HCT116 (cell line): ENCODE measurements around the gene CPNE5. TPM values are rescaled to one million over a fixed set of nuclear protein-coding genes. Genes with fewer than 3 reads are reported as not detected.
A peak's percentile ranks its signal among the peaks of the same experiment; 100 is the strongest.

ENCODE experiments used
- ATAC-seq: fragments of 200-7000 bp; cut with Tn5 transposase; 2 replicates; pipeline ENCODE4 v1.9.1; 2020; ENCODE audit warnings: mild to moderate bottlenecking, moderate library complexity
- BruUV-seq: library from RNA; stranded (reverse); fragments of 400-500 nt; replicated peaks from 2 replicates; lab custom pipeline; 2021; lab: Mats Ljungman, UMichigan
- CTCF ChIA-PET: fragments of 300-600 bp; sonication (Branson Sonifier 250); formaldehyde crosslinking; loops from one replicate; lab custom pipeline; 2021; ENCODE audit warnings: antibody characterized with exemption; lab: Charles Lee
- POLR2A ChIA-PET: fragments of 300-600, 350-600 bp; sonication (Branson Sonifier 250); formaldehyde crosslinking; loops from one replicate; lab custom pipeline; 2021; ENCODE audit warnings: antibody characterized with exemption; lab: Charles Lee
- RAD21 ChIA-PET, 2 experiments: fragments of 300-600 bp; sonication (Branson Sonifier 250); formaldehyde crosslinking; loops; one replicate each; lab custom pipeline; 2023; ENCODE audit warnings: low total read pairs in 2 of 2; ENCODE audit not compliant: uncharacterized antibody in 2 of 2, unreplicated experiment in 2 of 2, low non-redundant PET in 1 of 2; lab: Charles Lee
- DNase-seq: peaks from one replicate; pipeline ENCODE4 v3.0.0-alpha.2; 2010; ENCODE audit warnings: low read depth, low spot score
- H2AFZ ChIP-seq: fragments of 200-600 bp; shearing (Covaris generic), sonication (generic); 2 replicates; pipeline ENCODE4 v1.6.1; 2017; ENCODE audit warnings: low read depth, mixed run types, mixed read lengths, antibody characterized with exemption, low read length; ENCODE audit not compliant: poor library complexity, severe bottlenecking
- H3K27ac ChIP-seq: 2 replicates; pipeline ENCODE4 v1.5.1; 2012; ENCODE audit warnings: low read depth, low read length
- H3K27me3 ChIP-seq: fragments of 200-600 bp; sonication (generic); 2 replicates; pipeline ENCODE4 v1.6.1; 2016; ENCODE audit warnings: mixed run types, low read length, mixed read lengths; ENCODE audit not compliant: insufficient read depth
- H3K36me3 ChIP-seq, 2 experiments: fragments of 200-500 bp in 1 of 2; fragments of 200-600 bp in 1 of 2; sonication (Bioruptor generic) in 1 of 2; sonication (generic) in 1 of 2; 2 replicates each; pipeline versions ENCODE4 v1.5.1 to v1.6.1; 2014 to 2016; ENCODE audit warnings: low read length in 2 of 2, inconsistent platforms in 1 of 2, mixed read lengths in 1 of 2, mixed run types in 1 of 2; ENCODE audit not compliant: insufficient read depth in 2 of 2, control insufficient read depth in 1 of 2
- H3K4me1 ChIP-seq, 2 experiments: fragments of 200-600 bp in 1 of 2; sonication (generic) in 1 of 2; 2 replicates each; pipeline versions ENCODE4 v1.5.1 to v1.6.1; 2012 to 2017; ENCODE audit warnings: low read length in 2 of 2, inconsistent platforms in 1 of 2, mild to moderate bottlenecking in 1 of 2, mixed read lengths in 1 of 2, mixed run types in 1 of 2, moderate library complexity in 1 of 2; ENCODE audit not compliant: insufficient read depth in 2 of 2, control insufficient read depth in 1 of 2
- H3K4me2 ChIP-seq: fragments of 200-600 bp; sonication (generic); 2 replicates; pipeline ENCODE4 v1.6.1; 2017; ENCODE audit warnings: mixed run types, low read length, mixed read lengths
- H3K4me3 ChIP-seq, 2 experiments: fragments of 200-600 bp in 1 of 2; sonication (generic) in 1 of 2; replicated peaks in 1 of 2; 2 replicates each; pipeline ENCODE4 v1.5.1; 2011 to 2016; ENCODE audit warnings: low read length in 2 of 2, control low read depth in 1 of 2, low read depth in 1 of 2, mild to moderate bottlenecking in 1 of 2, mixed read lengths in 1 of 2, mixed run types in 1 of 2
- H3K79me2 ChIP-seq: fragments of 200-600 bp; sonication (generic); 2 replicates; pipeline ENCODE4 v1.6.1; 2017; ENCODE audit warnings: mild to moderate bottlenecking, mixed run types, low read length, moderate library complexity, mixed read lengths; ENCODE audit not compliant: insufficient read depth
- H3K9ac ChIP-seq: fragments of 200-600 bp; sonication (generic); 2 replicates; pipeline ENCODE4 v1.6.1; 2016; ENCODE audit warnings: low read length, mixed read lengths
- H3K9me2 ChIP-seq: fragments of 200-600 bp; sonication (generic), shearing (Covaris generic); 2 replicates; pipeline ENCODE4 v1.6.1; 2017; ENCODE audit warnings: mixed run types, mild to moderate bottlenecking, moderate library complexity; ENCODE audit not compliant: insufficient read depth
- H3K9me3 ChIP-seq, 2 experiments: fragments of 200-500 bp in 1 of 2; fragments of 200-600 bp in 1 of 2; sonication (Bioruptor generic) in 1 of 2; sonication (generic) in 1 of 2; 2 replicates each; pipeline ENCODE4 v1.6.1; 2014 to 2017; ENCODE audit warnings: low read length in 2 of 2, mixed read lengths in 2 of 2, inconsistent platforms in 1 of 2, low read depth in 1 of 2, mild to moderate bottlenecking in 1 of 2, mixed run types in 1 of 2, moderate library complexity in 1 of 2; ENCODE audit not compliant: control insufficient read depth in 1 of 2, insufficient read depth in 1 of 2
- H4K20me1 ChIP-seq: fragments of 200-600 bp; sonication (generic), shearing (Covaris generic); 2 replicates; pipeline ENCODE4 v1.6.1; 2017; ENCODE audit warnings: mixed run types, mild to moderate bottlenecking, moderate library complexity; ENCODE audit not compliant: insufficient read depth
- CBX3 ChIP-seq: IDR thresholded peaks from 2 replicates; pipeline ENCODE4 v1.6.1; 2012; ENCODE audit warnings: low read depth
- CEBPB ChIP-seq: IDR thresholded peaks from 2 replicates; pipeline ENCODE4 v1.6.1; 2012; ENCODE audit warnings: low read depth
- CTCF ChIP-seq, 3 experiments: fragments of 200-600 bp in 1 of 3; sonication (generic) in 1 of 3; IDR thresholded peaks in 2 of 3; conservative IDR thresholded peaks in 1 of 3; 2 replicates each; pipeline ENCODE4 v1.5.1; 2012 to 2017; ENCODE audit warnings: low read depth in 2 of 3, low read length in 2 of 3, antibody characterized with exemption in 1 of 3, borderline replicate concordance in 1 of 3, control low read depth in 1 of 3, mild to moderate bottlenecking in 1 of 3, mixed read lengths in 1 of 3, mixed run types in 1 of 3, moderate library complexity in 1 of 3; ENCODE audit not compliant: insufficient read depth in 1 of 3
- EGR1 ChIP-seq: IDR thresholded peaks from 2 replicates; pipeline ENCODE4 v1.6.1; 2012; ENCODE audit warnings: low read depth
- ELF1 ChIP-seq: IDR thresholded peaks from 2 replicates; pipeline ENCODE4 v1.6.1; 2012; ENCODE audit warnings: low read depth, borderline replicate concordance
- EZH2phosphoT487 ChIP-seq: fragments of 200-600 bp; IDR thresholded peaks from 2 replicates; pipeline ENCODE4 v1.6.1; 2018; ENCODE audit warnings: antibody characterized with exemption, borderline replicate concordance
- FOSL1 ChIP-seq: IDR thresholded peaks from 2 replicates; pipeline ENCODE4 v1.6.1; 2012; ENCODE audit warnings: low read depth
- JUND ChIP-seq: IDR thresholded peaks from 2 replicates; pipeline ENCODE4 v1.6.1; 2012
- SIN3A ChIP-seq: IDR thresholded peaks from 2 replicates; pipeline ENCODE4 v1.6.1; 2012; ENCODE audit warnings: low read depth
- YY1 ChIP-seq: IDR thresholded peaks from 2 replicates; pipeline ENCODE4 v1.6.1; 2011; ENCODE audit warnings: low read length, low read depth, moderate library complexity, mild to moderate bottlenecking; ENCODE audit not compliant: insufficient replicate concordance; ENCODE audit errors: extremely low read depth
- ZFX ChIP-seq: fragments of 450-650 bp; IDR thresholded peaks from 2 replicates; pipeline ENCODE4 v1.6.1; 2017
- ZNF274 ChIP-seq: fragments of 200-500 bp; sonication (Bioruptor generic); IDR thresholded peaks from 2 replicates; pipeline ENCODE4 v1.6.1; 2014; ENCODE audit warnings: mild to moderate bottlenecking, low read depth, low read length, inconsistent platforms
- intact Hi-C: fragments of 100-400 bp; cut with micrococcal nuclease; formaldehyde crosslinking; loops from 2 replicates; pipeline ENCODE4 v1.10.0; 2022
- total RNA-seq: library from RNA; stranded (reverse); gene quantifications from one replicate; pipeline ENCODE4 v1.2.1, GENCODE V29; 2021; ENCODE audit not compliant: unreplicated experiment
- TF ChIP-seq, protein P1 (sequence below): IDR thresholded peaks from 2 replicates; pipeline ENCODE4 v1.6.1; 2012
- TF ChIP-seq, protein P2 (sequence below): IDR thresholded peaks from 2 replicates; pipeline ENCODE4 v1.6.1; 2011; ENCODE audit warnings: mild to moderate bottlenecking, low read length, moderate library complexity; ENCODE audit not compliant: insufficient replicate concordance; ENCODE audit errors: extremely low read depth
- TF ChIP-seq, protein P3 (sequence below): IDR thresholded peaks from 2 replicates; pipeline ENCODE4 v1.6.1; 2012

CPNE5 gene
- total RNA-seq, 1 experiment from 2014 or later, result not detected

GRCh38 chr6:36860126-36860525, 20.9 kb upstream of the CPNE5 start:
- TF ChIP-seq, protein P1, sequence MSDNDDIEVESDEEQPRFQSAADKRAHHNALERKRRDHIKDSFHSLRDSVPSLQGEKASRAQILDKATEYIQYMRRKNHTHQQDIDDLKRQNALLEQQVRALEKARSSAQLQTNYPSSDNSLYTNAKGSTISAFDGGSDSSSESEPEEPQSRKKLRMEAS, result no peak
- TF ChIP-seq ELF1 (no peak), ZNF274 (no peak), EZH2phosphoT487 (no peak)
- TF ChIP-seq, protein P2, sequence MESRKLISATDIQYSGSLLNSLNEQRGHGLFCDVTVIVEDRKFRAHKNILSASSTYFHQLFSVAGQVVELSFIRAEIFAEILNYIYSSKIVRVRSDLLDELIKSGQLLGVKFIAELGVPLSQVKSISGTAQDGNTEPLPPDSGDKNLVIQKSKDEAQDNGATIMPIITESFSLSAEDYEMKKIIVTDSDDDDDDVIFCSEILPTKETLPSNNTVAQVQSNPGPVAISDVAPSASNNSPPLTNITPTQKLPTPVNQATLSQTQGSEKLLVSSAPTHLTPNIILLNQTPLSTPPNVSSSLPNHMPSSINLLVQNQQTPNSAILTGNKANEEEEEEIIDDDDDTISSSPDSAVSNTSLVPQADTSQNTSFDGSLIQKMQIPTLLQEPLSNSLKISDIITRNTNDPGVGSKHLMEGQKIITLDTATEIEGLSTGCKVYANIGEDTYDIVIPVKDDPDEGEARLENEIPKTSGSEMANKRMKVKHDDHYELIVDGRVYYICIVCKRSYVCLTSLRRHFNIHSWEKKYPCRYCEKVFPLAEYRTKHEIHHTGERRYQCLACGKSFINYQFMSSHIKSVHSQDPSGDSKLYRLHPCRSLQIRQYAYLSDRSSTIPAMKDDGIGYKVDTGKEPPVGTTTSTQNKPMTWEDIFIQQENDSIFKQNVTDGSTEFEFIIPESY, result no peak
- ChIA-PET POLR2A (no interaction called here), RAD21 (no interaction called here)

DNA sequence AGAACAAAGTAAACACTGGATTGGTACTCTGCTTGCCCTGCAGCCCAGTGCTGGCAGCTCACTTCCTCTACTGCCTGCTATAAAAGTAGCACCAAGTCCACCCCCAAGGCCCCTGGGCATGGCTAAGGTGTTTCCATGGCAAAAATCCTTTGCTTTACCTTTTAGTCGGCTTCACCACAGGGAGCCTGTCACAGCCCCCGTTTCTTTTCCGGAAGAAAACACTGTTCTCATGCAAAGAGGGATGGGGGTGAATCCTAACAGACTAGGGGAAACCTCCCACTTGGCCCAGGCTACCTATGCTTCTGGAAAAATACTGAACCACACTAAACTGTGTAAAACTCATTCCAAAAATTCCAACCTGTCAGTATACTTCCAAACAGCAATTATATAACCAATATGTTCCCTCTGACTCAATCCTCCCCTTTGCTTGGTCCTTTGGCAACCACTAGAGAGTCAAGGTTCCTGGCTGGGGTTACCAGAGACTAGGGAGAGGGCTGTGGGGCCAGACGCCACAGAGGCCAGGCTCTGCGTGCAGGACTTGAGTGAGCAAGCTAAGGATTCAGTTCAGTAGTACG, 19.2 kb upstream of the CPNE5 start:
- no peak overlapping the region for H3K4me2 ChIP-seq
- CTCF ChIA-PET, result no interaction called here
- no TSS peak for BruUV-seq
- H2AFZ ChIP-seq, result no peak overlapping the region
- intact Hi-C loops, result no loop called here
- RAD21 ChIA-PET, result no interaction called here
- no peak overlapping the region for H3K9ac ChIP-seq
- peaks cover 0 to 3% of the 10 kb centered on the region in 2 experiments; a peak in 1 of 4 replicates for H3K4me1 ChIP-seq
- H4K20me1 ChIP-seq, result no peaks in the 10 kb centered on the region
- no peaks in the 10 kb centered on the region for H3K27me3 ChIP-seq
- POLR2A ChIA-PET, result no interaction called here
- DNase-seq, result no peak
- H3K9me3 ChIP-seq, result no peaks in the 10 kb centered on the region
- no peak for ATAC-seq
- H3K79me2 ChIP-seq, result peaks cover 50% of the 10 kb centered on the region
- peaks cover 5 to 25% of the 10 kb centered on the region in 2 experiments; a peak in 3 of 4 replicates for H3K36me3 ChIP-seq
- peak overlapping the region; percentile 11; the same call in 1 of the 2 replicates for H3K27ac ChIP-seq
- H3K4me3 ChIP-seq, result no peak overlapping the region
- no peaks in the 10 kb centered on the region for H3K9me2 ChIP-seq
- TF ChIP-seq SIN3A (no peak), EGR1 (no peak), ZFX (no peak), EZH2phosphoT487 (no peak), CBX3 (no peak), ZNF274 (no peak), JUND (no peak), ELF1 (no peak), CTCF (IDR thresholded peaks at IDR 0.05 in 2 of 3, conservative IDR thresholded peaks at IDR 0.05 in 1 of 3; ENCODE audit: borderline replicate concordance in 1 of 3, insufficient read depth in 1 of 3, low read depth in 2 of 3, low read length in 2 of 3) (no peak), CEBPB (no peak), YY1 (no peak), FOSL1 (no peak)
- TF ChIP-seq, protein P1, result no peak
- TF ChIP-seq, protein P3, sequence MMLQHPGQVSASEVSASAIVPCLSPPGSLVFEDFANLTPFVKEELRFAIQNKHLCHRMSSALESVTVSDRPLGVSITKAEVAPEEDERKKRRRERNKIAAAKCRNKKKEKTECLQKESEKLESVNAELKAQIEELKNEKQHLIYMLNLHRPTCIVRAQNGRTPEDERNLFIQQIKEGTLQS, result no peak

More at GRCh38 chr6:36860126-36860525, 20.9 kb upstream of the CPNE5 start:
- Histone ChIP-seq H3K36me3 (peaks cover 2 to 25% of the 10 kb centered on the region in 2 experiments; a peak in 3 of 4 replicates), H3K4me1 (peaks cover 0 to 3% of the 10 kb centered on the region in 2 experiments; a peak in 1 of 4 replicates), H3K4me2 (no peak overlapping the region), H4K20me1 (no peaks in the 10 kb centered on the region), H3K27ac (no peak overlapping the region), H3K9me3 (no peaks in the 10 kb centered on the region), H3K9me2 (no peaks in the 10 kb centered on the region), H2AFZ (no peak overlapping the region), H3K79me2 (peaks cover 66% of the 10 kb centered on the region), H3K27me3 (no peaks in the 10 kb centered on the region), H3K9ac (no peak overlapping the region), H3K4me3 (no peak overlapping the region)
- intact Hi-C loops, result no loop called here
- CTCF ChIA-PET, result no interaction called here
- no peak for DNase-seq
- no peak for ATAC-seq
- BruUV-seq, result no TSS peak
